22Rv1 (cell line): ENCODE results near the gene CCDC187.

Experiments used
- H3K27ac ChIP-seq: fragments of 450-650 bp; 2 replicates; pipeline ENCODE4 v1.5.1; 2017
- ZFX ChIP-seq: fragments of 450-650 bp; IDR thresholded peaks from 2 replicates; pipeline ENCODE4 v1.6.1; 2017; ENCODE audit warnings: antibody characterized with exemption, borderline replicate concordance
- TF ChIP-seq, protein P1 (sequence below): fragments of 450-650 bp; IDR thresholded peaks from 2 replicates; pipeline ENCODE4 v1.5.1; 2017; ENCODE audit warnings: mild to moderate bottlenecking

The CCDC187 gene

DNA sequence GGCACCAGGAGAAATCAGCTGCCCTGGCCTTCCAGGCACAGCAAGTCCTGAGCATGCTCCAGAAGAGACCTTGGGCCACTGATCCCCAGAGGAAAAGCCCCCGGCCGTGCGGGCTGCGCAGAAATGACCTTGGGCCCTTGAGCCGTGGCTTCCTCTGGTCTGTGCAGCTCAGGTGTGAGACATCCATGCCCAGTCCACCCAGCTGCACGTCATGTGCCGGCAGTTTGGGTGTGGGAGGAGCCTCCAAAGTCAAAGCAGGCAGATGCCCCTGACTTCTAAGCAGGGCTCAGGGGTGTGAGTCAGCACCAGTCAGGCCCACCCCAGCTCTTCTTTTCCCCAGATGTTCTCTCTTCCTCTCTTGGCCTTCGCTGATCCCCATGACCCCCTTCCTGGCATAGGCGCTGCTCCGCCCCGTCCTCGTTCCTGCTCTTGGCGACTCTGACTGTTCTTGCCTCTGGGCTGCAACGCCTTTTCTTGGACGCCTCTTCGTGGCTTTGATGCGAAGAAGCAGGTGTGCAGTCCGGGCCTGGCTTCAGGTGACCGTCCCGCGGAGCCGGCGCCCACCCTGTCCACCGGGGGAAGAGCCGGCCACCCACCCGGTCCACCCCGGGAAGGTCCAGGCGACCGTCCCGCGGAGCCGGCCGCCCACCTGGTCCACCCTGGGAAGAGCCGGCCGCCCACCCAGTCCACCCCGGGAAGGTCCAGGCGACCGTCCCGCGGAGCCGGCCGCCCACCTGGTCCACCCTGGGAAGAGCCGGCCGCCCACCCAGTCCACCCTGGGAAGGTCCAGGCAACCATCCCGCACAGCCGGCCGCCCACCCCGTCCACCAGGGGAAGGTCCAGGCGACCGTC lies 52.4 kb downstream of the CCDC187 start:
- H3K27ac ChIP-seq, result no peak overlapping the region
- no peak for TF ChIP-seq ZFX
- TF ChIP-seq, protein P1, sequence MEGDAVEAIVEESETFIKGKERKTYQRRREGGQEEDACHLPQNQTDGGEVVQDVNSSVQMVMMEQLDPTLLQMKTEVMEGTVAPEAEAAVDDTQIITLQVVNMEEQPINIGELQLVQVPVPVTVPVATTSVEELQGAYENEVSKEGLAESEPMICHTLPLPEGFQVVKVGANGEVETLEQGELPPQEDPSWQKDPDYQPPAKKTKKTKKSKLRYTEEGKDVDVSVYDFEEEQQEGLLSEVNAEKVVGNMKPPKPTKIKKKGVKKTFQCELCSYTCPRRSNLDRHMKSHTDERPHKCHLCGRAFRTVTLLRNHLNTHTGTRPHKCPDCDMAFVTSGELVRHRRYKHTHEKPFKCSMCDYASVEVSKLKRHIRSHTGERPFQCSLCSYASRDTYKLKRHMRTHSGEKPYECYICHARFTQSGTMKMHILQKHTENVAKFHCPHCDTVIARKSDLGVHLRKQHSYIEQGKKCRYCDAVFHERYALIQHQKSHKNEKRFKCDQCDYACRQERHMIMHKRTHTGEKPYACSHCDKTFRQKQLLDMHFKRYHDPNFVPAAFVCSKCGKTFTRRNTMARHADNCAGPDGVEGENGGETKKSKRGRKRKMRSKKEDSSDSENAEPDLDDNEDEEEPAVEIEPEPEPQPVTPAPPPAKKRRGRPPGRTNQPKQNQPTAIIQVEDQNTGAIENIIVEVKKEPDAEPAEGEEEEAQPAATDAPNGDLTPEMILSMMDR, result no peak

- no peak overlapping the region for H3K27ac ChIP-seq
- TF ChIP-seq, protein P1, result no peak
- TF ChIP-seq ZFX, result no peak
Measured at GRCh38 chr9:136250676-136251075, 53.2 kb downstream of the CCDC187 start.

DNA sequence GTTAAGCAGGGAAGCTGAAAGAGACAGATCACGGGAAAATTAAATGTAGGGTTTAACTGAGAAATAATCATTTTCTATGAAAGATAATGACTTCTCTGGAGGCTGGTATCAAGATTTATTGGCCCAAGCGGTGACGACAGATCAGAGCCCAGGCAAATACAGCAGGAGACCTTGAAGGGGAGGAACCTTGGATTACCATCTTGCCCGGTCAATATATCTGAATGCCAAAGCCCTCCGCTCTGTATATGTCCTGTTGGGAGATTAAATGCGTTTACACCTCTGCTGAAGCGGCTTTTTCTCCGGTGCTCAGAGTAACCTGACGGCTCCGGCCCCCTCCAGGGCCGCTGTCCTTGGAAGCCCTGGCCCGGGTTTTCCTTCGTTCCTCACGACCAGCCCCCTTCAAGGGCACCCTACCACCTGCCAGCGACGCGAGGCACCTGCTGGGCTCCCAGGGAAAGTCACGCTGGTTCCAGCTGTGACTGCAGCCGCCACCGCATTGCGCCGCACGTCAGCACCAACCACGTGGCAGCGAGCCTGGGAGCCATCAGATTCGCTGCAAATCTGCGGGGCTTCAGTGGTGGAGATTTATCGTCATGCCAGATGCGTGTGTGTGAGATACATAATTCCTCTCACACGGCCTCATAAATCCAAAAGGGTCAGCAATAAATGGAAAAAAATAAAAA lies 53.9 kb downstream of the CCDC187 start:
- TF ChIP-seq ZFX, result no peak
- TF ChIP-seq, protein P1, result no peak
- no peak overlapping the region for H3K27ac ChIP-seq

- no peak overlapping the region for H3K27ac ChIP-seq
- TF ChIP-seq ZFX, result no peak
- TF ChIP-seq, protein P1, result no peak
Measured at GRCh38 chr9:136248951-136249876, 54.7 kb downstream of the CCDC187 start.

DNA sequence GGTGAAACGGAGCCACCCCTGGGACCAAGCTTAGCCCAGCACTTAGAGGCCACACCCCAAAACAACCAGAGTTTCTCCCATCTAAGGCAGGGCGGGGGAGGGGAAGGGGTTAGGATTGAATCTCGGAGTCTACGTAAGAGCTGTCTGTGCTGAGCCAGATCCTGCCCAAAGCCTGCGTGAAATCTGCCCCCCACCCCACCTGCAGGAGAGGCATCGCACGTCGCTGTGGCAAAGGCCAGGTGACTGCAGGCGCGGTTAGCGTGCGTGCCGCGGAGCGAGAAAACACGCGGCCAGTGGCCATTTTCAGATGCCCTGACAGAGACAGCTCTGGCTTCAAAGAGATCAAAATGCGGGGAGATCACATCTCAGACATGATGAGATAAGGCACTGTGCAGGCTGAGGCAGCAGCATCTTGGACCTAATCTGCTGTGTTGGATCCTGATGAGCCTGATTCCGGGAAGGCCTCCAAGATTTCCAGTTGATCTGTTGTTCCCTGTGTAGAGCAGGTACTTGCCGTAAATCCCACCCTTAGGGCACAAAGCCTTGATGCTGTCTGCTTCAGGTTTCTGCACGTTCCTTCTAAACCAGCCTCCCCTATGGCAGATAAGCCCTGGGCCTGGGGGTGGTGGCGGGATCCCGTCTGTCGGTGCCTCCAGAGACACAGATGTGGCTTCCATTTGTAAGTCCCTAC lies 55.8 kb downstream of the CCDC187 start:
- no peak for TF ChIP-seq ZFX
- TF ChIP-seq, protein P1, result no peak
- H3K27ac ChIP-seq, result no peak overlapping the region

DNA sequence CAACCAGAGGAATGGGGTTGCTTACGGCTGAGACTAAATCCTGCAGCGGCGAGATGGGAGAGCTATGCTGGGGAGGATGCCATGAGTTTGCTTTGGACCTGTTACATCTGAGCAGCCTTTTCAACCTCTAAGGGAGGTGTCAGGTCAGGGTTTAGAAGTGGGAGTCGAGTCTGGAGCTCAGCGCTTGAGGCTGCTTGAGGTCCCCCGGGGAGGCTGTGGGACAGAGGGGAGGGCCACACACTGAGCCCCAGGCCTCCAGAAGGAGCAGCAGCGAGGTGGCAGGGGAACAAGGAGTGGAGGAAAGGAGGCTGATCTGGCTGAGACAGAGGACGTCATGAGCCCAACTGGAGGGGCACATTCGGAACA lies 56.4 kb downstream of the CCDC187 start:
- no peak for TF ChIP-seq ZFX
- TF ChIP-seq, protein P1, result no peak
- H3K27ac ChIP-seq, result no peak overlapping the region
